VCaP (cell line): ENCODE results near the gene CHRNE.
A peak's percentile ranks its signal among the peaks of the same experiment; 100 is the strongest.

Experiments
- H3K27ac ChIP-seq: fragments of 450-650 bp; 2 replicates; pipeline ENCODE4 v1.5.1; 2017
- CTCF ChIP-seq: fragments of 450-650 bp; conservative IDR thresholded peaks from 2 replicates; pipeline ENCODE4 v1.5.1; 2017; ENCODE audit warnings: mild to moderate bottlenecking, moderate library complexity

The CHRNE gene

GRCh38 chr17:4939546-4939795, 36.6 kb upstream of the CHRNE start:
- peak overlapping the region; percentile 88 for H3K27ac ChIP-seq
- no peak for TF ChIP-seq CTCF

DNA sequence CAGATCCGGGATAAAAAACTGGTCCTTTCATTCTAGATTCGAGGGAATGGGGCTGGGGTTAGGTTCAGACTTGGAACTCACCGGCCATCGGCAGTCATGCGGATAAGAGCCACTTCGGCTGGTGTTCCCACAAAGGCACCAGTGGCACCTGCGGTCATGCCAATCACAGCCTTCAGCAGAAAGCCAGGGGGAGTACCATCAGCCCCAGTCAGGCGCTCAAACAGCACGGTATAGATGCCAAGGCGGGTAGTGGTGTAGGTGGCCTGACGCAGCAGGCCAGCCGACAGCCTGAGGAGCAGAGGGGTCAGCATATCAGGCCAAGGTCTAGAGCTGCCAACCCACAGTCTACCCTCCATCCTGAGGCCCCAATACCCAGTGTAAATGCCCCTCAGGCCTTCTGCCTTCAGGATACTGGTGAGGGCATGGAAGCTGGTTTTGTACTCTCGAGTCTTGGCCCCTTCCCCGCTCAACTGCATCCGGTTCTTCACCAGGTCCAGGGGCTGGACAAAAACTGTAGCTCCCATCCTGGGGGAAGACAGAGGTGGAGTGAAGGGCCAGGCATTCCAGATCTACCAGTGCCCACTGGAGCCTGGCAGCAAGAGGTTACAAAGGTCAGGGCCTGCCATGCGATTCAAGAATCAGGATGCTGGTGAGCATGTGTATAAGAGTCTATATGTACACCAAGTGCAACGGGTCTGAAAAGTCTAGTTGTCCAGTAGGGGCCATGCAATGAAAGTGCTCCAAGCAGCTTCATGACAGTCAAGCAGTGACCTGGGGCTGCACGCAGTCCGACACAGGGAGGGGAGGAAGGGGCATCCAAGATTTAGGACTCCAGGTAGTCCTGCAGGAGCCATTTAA, 36.0 kb upstream of the CHRNE start:
- peak overlapping the region; percentile 88 for H3K27ac ChIP-seq
- TF ChIP-seq CTCF = no peak

GRCh38 chr17:4938069-4938491, 35.2 kb upstream of the CHRNE start:
- H3K27ac ChIP-seq = peak overlapping the region; percentile 88; the same call in 1 of the 2 replicates
- TF ChIP-seq CTCF = no peak

DNA sequence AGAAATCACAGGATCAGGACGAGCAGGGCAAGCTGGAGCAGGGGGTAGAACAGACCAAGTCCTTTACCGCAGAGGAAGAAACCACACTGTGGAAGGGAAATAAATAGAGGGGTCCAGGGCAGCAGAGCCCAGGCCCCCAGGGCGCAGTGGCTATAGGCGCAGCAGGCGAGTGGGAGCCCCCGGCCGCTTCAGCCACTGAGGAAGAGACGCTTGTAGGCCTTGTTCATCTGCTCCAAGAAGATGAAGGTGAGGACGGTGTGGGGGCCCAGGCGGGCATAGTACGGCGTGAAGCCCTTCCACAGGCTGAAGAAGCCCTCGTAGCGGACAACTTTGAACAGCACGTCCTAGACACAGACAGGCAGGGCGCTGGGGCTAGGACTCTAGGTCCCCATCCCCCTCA, 34.7 kb upstream of the CHRNE start:
- H3K27ac ChIP-seq = no peak overlapping the region; the same call in 1 of the 2 replicates
- TF ChIP-seq CTCF = no peak

DNA sequence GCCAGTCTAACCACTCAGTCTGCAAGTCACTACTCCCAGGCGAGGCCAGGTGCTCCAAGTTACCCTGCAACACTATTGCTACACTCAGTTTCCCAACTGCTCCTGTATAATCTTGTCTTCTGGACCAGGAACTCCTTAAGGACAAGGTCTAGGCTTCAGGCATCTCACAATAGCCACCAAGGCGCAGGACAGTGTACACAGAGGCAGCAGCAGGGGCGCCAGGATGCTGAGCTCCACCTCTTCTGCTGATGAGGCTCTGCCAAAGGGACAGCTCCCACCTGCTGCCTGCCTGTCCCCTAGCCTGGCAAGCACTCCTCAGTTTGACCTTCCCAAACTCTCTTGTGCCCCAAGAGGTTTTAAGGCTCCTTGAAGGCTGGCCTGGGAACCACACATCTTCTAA, 33.5 kb upstream of the CHRNE start:
- no peak for TF ChIP-seq CTCF
- no peak overlapping the region for H3K27ac ChIP-seq

DNA sequence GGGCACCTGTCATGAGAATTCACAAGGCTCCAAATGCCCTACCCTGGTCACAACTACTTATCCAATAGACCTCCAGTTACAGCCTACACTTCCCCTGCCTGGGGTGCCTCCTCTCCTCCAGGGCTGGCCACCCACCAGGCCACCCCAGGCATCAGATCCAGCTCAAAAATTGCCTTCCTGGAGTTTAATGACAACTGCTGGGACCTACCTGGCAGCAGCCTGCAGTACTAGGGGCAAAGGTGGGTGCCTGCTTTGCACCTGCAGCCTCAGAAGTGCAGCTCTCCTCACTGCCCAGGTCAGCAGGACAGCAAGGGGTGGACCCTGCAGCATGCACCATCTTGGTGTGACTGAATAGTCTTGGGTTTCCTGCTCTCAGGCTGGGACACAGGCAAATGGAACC, 32.8 kb upstream of the CHRNE start:
- TF ChIP-seq CTCF = no peak
- H3K27ac ChIP-seq = no peak overlapping the region

DNA sequence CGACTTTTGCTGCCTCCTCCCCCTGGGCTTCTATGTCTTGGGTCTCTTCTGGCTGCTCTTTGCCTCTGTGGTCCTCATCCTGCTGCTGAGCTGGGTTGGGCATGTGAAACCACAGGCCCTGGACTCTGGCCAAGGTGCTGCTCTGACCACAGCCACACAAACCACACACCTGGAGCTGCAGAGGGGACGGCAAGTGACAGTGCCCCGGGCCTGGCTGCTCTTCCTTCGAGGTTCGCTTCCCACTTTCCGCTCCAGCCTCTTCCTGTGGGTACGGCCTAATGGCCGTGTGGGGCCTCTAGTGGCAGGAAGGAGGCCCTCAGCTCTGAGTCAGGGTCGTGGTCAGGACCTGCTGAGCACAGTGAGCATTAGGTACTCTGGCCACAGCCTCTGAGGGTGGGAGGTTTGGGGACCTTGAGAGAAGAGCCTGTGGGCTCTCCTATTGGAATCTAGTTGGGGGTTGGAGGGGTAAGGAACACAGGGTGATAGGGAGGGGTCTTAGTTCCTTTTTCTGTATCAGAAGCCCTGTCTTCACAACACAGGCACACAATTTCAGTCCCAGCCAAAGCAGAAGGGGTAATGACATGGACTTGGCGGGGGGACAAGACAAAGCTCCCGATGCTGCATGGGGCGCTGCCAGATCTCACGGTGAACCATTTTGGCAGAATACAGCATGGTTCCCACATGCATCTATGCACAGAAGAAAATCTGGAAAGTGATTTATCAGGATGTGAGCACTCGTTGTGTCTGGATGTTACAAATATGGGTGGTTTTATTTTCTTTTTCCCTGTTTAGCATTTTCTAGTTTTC, 31.5 kb upstream of the CHRNE start:
- TF ChIP-seq CTCF = peak; percentile 19; the same call in 1 of the 2 replicates
- no peak overlapping the region for H3K27ac ChIP-seq
